ENCODE measurements around the gene PIK3CG. TPM values are rescaled to one million over a fixed set of nuclear protein-coding genes. Genes with fewer than 3 reads are reported as not detected.
"Not testable (repeated sequence)": the region's sequence is repeated elsewhere in the genome, so short reads cannot be mapped to it uniquely, and the experiment has no call there.

Gene PIK3CG
- total and polyA plus RNA-seq, 2 experiments from 2014 or later = 0.12 TPM; not detected in 1

GRCh38 chr7:106952658-106953231 is 87.7 kb downstream of the PIK3CG start:
- H3K9me3 ChIP-seq (ENCODE audit: low read depth) = no peaks in the 10 kb centered on the region
- no peak for TF ChIP-seq CTCF (IDR thresholded peaks at IDR 0.05; ENCODE audit: low read depth, low read length)
- peaks cover 9% of the 10 kb centered on the region for H3K4me1 ChIP-seq (ENCODE audit: low read depth)
- peak in 1 of 2 donors; percentile 7 for DNase-seq (ENCODE audit: low read depth in 1 of 2, low spot score in 1 of 2)
- no peak overlapping the region for H3K4me3 ChIP-seq
- H3K27me3 ChIP-seq = no peaks in the 10 kb centered on the region
- H3K36me3 ChIP-seq = no peaks in the 10 kb centered on the region
- H3K27ac ChIP-seq = no peak overlapping the region

DNA sequence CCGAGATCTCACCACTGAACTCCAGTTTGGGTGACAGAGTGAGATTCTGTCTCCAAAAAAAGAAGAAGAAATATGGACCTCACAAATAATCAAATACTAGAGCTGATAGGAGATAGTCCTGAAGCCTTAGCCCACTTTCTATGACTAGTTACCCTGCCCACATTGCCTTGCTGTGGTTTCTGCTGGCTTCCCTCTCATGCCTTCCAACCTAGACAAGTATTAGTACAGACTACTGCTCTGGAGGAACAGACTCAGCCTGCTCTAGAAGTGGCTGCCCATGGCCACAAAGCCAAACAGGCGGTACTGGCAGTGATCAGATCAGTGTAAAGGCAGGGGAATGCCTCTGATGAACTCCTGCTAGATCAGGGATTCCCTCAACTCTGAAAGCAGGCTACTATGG is 89.8 kb downstream of the PIK3CG start:
- Histone ChIP-seq H3K4me3 (no peak overlapping the region), H3K9me3 (ENCODE audit: low read depth) (no peaks in the 10 kb centered on the region), H3K36me3 (no peaks in the 10 kb centered on the region), H3K27ac (no peak overlapping the region), H3K27me3 (no peaks in the 10 kb centered on the region), H3K4me1 (ENCODE audit: low read depth) (peaks cover 4% of the 10 kb centered on the region)
- no peak for TF ChIP-seq CTCF (IDR thresholded peaks at IDR 0.05; ENCODE audit: low read depth, low read length)
- no peak for DNase-seq (ENCODE audit: low read depth in 1 of 2, low spot score in 1 of 2)

- H3K27me3 ChIP-seq; H3K36me3 ChIP-seq; H3K27ac ChIP-seq; H3K9me3 ChIP-seq (ENCODE audit: low read depth); H3K4me3 ChIP-seq; H3K4me1 ChIP-seq (ENCODE audit: low read depth); DNase-seq (ENCODE audit: low read depth in 1 of 2, low spot score in 1 of 2): not testable (repeated sequence)
These were observed 90.8 kb downstream of the PIK3CG start for GRCh38 chr7:106955857-106956256.

Other genes with a start within 250 kb of the PIK3CG start
- gene CCDC71L, start 204.1 kb upstream of the PIK3CG start, total RNA-seq = 23.1 and 25.1 TPM in 2 replicates
- 7.2 and 8.3 TPM in 2 replicates for gene CCDC71L, start 204.1 kb upstream of the PIK3CG start, polyA plus RNA-seq
- 42.3 and 56.3 TPM in 2 replicates for gene PRKAR2B, start 179.4 kb downstream of the PIK3CG start, total RNA-seq
- 70.4 and 75.7 TPM in 2 replicates for gene PRKAR2B, start 179.4 kb downstream of the PIK3CG start, polyA plus RNA-seq

Data from cardiac muscle cell (in vitro differentiated cells and primary cell).